OCI-LY1 (cell line): ENCODE measurements around the gene ZACN.
A peak's percentile ranks its signal among the peaks of the same experiment; 100 is the strongest.

Experiments used
- EZH2 ChIP-seq: fragments of 200-600 bp; sonication (generic), shearing (Covaris generic); IDR thresholded peaks from 2 replicates; pipeline ENCODE4 v1.8.0; 2017; ENCODE audit warnings: borderline replicate concordance, mixed run types, mild to moderate bottlenecking, antibody characterized with exemption, low read length, moderate library complexity, mixed read lengths
- TF ChIP-seq, protein P1 (sequence below): fragments of 200-600 bp; sonication (generic), shearing (Covaris generic); IDR thresholded peaks from 2 replicates; pipeline ENCODE4 v1.5.1; 2017; ENCODE audit warnings: mild to moderate bottlenecking, antibody characterized with exemption, low read length, moderate library complexity, mixed read lengths

- TF ChIP-seq, protein P1, sequence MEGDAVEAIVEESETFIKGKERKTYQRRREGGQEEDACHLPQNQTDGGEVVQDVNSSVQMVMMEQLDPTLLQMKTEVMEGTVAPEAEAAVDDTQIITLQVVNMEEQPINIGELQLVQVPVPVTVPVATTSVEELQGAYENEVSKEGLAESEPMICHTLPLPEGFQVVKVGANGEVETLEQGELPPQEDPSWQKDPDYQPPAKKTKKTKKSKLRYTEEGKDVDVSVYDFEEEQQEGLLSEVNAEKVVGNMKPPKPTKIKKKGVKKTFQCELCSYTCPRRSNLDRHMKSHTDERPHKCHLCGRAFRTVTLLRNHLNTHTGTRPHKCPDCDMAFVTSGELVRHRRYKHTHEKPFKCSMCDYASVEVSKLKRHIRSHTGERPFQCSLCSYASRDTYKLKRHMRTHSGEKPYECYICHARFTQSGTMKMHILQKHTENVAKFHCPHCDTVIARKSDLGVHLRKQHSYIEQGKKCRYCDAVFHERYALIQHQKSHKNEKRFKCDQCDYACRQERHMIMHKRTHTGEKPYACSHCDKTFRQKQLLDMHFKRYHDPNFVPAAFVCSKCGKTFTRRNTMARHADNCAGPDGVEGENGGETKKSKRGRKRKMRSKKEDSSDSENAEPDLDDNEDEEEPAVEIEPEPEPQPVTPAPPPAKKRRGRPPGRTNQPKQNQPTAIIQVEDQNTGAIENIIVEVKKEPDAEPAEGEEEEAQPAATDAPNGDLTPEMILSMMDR: peak; percentile 29
- no peak for TF ChIP-seq EZH2
Measured at GRCh38 chr17:76124582-76125390, 45.8 kb downstream of the ZACN start.
